Hypothalamus (tissue), 51 donors: ENCODE measurements around the gene C2orf49.

ENCODE experiments used
- DNase-seq, 51 donors: peaks; one replicate each; lab custom pipeline; 2025; lab: John Stamatoyannopoulos, UW

The C2orf49 gene

DNA sequence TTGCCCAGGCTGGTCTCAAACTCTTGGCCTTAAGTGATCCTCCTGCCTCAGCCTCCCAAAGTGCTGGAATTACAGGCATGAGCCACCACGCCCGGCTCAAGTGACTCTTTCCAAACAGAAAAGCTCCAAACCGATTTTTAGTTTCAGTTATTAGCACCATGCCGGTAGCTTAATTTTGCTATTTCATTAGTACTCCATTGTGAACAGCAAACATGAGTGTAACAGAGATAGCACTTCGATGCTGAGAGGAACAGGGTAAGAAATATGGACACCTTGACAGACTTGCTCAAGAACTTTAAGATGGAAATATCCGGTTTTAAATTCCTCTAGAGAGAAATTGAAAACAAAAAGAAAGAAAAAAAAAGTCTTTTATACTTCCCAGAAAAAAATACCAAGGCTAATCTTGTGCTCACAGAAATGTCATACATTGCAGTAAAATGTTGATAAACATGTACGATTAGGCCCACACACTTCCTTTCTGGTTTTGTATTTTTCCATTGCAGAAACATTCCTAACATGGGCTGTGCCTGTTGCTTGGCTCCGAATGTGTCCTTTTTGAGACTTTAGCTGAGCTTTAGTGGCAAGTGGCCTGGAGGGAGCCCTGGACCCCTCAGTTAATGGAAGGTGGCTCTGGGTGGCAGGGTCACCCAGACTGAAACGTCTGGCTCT, 43.2 kb downstream of the C2orf49 start:
- DNase-seq: no peak

DNA sequence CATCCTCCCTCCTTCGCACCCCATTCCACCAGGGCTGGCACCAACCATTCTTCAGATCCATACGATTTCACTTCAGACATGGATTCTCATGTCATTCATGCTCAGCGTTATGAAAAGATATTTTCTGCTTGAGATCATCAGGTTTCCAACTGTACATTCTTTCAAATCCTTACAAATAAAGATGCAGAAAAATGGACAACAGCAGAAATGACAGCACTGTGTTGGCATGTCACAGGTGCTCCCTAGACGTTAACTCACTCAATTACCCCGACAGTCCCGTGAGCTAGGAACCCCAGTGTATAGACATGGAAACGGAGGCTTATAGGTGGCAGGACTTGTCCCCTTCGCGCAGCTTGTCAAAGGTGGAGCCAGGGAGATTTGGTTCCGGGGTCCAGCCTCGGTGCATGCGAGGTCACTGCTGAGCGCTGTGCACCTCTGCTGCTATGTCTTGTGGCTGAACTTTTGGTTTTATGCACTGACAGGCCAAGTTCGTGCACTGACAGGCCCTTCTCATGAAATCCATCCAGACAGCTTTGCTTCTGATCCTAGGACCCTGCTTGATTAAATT, 43.8 kb downstream of the C2orf49 start:
- no peak for DNase-seq

DNA sequence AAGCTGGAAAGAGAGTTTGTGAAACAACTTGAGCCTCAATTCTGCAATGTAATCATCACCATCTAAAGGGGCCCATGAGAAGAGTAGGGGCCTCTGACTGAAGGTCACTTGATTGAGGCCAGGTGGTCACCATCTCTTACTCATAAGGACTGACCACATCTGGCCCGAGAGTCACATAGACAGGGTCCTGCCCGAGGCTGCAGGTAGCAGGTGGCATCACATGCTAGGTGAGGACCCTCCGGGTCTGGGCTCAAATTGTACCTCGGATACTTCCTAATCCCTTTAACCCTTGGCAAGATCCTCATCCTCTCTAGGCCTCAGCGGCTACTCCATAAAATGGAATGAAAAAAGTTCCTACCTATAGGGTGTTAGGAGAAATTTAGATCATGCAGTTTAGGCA, 44.8 kb downstream of the C2orf49 start:
- DNase-seq: no peak

GRCh38 chr2:105383432-105384166, 46.3 kb downstream of the C2orf49 start:
- DNase-seq: no peak

- no peak for DNase-seq
These were observed 46.9 kb downstream of the C2orf49 start for GRCh38 chr2:105384216-105384615.

DNA sequence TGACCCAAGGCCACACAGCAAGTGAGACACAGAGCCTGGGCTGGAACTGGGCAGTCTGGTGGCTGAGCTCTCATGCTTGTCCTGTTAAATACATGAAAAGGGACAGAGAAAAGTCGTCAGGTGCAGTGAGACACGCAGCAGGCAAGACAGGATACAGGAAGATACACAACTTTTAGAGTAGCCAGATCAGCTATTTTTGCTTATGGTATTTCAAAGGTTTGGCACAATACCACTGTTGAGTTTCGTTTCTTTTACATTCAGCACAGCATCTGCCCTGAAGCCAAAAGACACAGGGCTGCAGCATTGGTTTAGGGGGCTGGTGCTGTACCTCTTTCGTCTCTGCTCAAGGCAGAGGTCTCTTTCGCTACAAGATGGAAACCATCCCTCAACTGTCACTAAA, 47.5 kb downstream of the C2orf49 start:
- no peak for DNase-seq

GRCh38 chr2:105385731-105386540, 48.6 kb downstream of the C2orf49 start:
- no peak for DNase-seq

DNA sequence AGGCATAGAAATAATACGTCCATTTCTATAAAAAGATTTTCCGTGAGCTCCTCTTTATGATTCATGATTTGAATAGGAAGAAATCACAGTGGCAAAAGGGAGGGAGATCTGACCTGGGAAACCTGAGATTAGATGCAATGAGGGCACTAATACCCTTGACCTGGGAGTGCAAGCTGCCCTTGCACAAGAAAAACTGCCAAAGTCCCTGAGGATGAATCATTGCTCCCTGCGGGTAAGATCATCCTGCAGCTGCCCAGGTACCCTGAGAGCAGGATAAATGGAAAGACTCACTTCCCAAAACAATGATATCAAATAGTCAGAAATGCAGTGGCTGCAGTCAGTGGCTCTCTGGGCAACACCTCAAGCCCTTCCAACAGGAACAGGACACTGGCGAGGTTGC, 49.9 kb downstream of the C2orf49 start:
- DNase-seq: no peak

GRCh38 chr2:105388971-105389381, 51.6 kb downstream of the C2orf49 start:
- no peak for DNase-seq

GRCh38 chr2:105390454-105390853, 53.1 kb downstream of the C2orf49 start:
- DNase-seq: no peak

- no peak for DNase-seq
These were observed 53.8 kb downstream of the C2orf49 start for GRCh38 chr2:105391058-105391627.

GRCh38 chr2:105391763-105392662, 54.7 kb downstream of the C2orf49 start:
- DNase-seq: no peak

DNA sequence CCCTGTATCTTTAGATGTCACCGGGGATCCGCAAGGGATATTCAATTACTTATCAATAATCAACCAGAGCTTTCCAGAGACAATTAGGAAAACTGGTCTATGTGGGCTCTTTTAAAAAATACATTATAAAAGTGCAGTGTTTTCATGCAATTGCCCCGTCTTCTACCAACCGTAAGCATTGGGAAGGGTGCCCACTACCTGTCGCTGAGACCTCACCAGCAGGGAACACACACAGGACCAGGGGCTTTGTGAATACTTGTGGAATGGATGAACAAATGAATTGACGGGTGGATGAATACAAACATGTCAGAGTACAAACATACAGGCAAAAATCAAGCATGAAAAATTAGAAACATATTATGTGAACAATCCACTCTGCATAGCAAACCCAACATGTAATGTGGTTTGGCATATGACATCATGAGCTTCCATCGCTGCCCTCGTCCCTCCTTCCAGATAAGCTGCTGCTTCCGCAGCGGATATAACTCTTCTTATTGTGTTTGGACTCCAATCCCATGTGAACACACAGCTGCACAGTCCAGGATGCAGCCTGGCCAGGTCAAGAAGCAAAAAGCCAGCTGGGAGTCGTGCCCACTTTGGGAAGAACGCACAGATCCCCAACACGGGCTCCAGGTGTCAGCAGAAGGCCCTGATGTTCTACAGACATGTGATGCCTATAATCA, 56.2 kb downstream of the C2orf49 start:
- no peak for DNase-seq

- DNase-seq: no peak
These were observed 57.7 kb downstream of the C2orf49 start for GRCh38 chr2:105394951-105395611.

GRCh38 chr2:105395691-105396090, 58.4 kb downstream of the C2orf49 start:
- DNase-seq: no peak

DNA sequence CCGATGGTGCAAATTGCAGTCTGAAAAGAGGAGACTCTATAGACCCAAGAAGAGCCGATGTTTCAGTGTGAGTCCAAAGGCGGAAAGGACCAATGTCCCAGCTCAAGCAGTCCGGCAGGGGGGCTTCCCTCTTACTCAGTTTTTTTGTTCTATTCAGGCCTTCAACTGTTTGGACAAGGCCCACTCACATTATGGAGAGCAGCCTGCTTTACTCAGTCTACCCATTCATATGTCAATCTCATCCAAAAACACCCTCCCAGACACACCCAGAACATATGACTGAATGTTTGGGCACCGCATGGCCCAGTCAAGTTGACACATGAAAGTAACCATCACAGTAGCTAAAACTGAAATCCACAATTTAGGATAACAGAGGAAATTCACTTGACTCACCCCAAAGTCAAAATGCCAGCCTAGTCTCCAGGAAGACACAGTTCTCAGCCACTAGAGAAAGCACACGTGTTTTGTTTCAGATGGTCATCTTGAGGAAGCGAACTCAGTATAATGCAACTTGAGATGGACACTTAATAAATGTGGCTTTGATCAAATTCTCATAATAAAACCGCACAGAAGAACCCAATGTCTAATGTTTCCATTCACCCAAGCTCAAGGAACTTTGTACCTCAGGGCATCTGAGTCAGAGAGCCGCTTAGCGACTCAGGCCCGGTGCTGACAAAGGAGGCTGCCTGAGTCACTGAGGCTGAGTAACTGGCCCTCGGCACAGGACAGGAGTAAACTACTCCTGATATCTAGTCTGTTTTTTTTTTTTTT, 59.1 kb downstream of the C2orf49 start:
- no peak for DNase-seq

DNA sequence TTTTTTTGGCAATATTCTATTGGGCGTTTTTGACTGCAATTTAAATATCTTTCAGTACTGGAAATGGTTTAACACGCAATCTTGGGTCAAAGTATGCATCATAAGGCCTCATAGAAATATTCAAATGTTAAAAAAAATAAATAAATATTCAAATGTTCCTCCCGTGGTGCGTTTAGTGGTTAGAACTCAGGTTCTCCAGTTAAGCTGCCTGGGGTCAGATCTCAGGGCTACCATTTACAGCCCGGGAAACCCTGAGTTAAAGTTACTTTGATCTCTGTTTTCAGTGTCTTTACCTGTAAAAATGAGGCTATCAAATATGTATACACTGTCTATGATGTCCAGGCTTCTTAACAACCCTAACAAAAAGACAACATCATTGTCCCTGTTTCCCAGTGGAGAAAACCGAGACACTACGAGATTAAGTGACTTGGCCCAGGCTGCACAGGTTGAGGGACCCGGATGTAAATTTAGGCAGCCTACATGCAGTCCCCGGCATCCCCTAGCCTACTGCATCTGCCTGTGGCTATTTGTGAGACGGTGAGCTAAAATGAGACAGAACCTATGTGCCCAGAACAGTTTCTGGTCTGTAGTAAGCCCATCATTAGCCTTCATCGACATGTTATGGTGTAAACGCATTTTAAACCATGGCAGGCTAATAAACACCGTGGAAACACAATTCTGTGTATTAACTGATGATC, 59.8 kb downstream of the C2orf49 start:
- DNase-seq: no peak
